H1 (cell line): ENCODE measurements around the gene HRNR. TPM values are rescaled to one million over a fixed set of nuclear protein-coding genes. Genes with fewer than 3 reads are reported as not detected.

Experiments
- CTCF ChIA-PET: fragments of 300-600 bp; sonication (Branson Sonifier 250); formaldehyde crosslinking; loops from one replicate; lab custom pipeline; 2021; ENCODE audit not compliant: partially characterized antibody; lab: Charles Lee
- POLR2A ChIA-PET: fragments of 300-600 bp; sonication (Branson Sonifier 250); formaldehyde crosslinking; loops from one replicate; lab custom pipeline; 2021; ENCODE audit warnings: inconsistent platforms; ENCODE audit not compliant: partially characterized antibody; lab: Charles Lee
- DNase-seq, 2 experiments: peaks; one replicate each; pipeline versions ENCODE4 v3.0.0 to v3.0.0-alpha.2; 2010 to 2022; ENCODE audit warnings: low spot score in 2 of 2, low read depth in 1 of 2, mixed read lengths in 1 of 2
- FAIRE-seq: peaks from 2 replicates; lab custom pipeline; 2011; peaks lifted over from hg19 to GRCh38; lab: Jason Lieb, UNC
- H2AFZ ChIP-seq: 2 replicates; pipeline ENCODE4 v1.8.1; 2012; ENCODE audit warnings: low read length, inconsistent platforms
- H2AK5ac ChIP-seq: 2 replicates; pipeline ENCODE4 v1.6.1; 2013; ENCODE audit warnings: low read depth, low read length
- H2BK120ac ChIP-seq: replicated peaks from 2 replicates; pipeline ENCODE3; 2013; ENCODE audit warnings: low read depth, low read length, inconsistent platforms
- H2BK12ac ChIP-seq: 2 replicates; pipeline ENCODE4 v1.6.1; 2013; ENCODE audit warnings: low read depth, low read length
- H2BK15ac ChIP-seq: 2 replicates; pipeline ENCODE4 v1.6.1; 2013; ENCODE audit warnings: low read length
- H2BK20ac ChIP-seq: 2 replicates; pipeline ENCODE4 v1.6.1; 2013; ENCODE audit warnings: low read length
- H2BK5ac ChIP-seq: 2 replicates; pipeline ENCODE4 v1.6.1; 2013; ENCODE audit warnings: low read depth, low read length
- H3K14ac ChIP-seq: 2 replicates; pipeline ENCODE4 v1.6.1; 2013; ENCODE audit warnings: inconsistent platforms; ENCODE audit not compliant: insufficient read length
- H3K18ac ChIP-seq: 2 replicates; pipeline ENCODE4 v1.6.1; 2013; ENCODE audit warnings: low read length; ENCODE audit errors: extremely low read depth
- H3K23ac ChIP-seq: 2 replicates; pipeline ENCODE4 v1.6.1; 2013; ENCODE audit warnings: inconsistent platforms; ENCODE audit not compliant: insufficient read length
- H3K23me2 ChIP-seq: 2 replicates; pipeline ENCODE4 v1.6.1; 2013; ENCODE audit warnings: low read depth, low read length
- H3K27ac ChIP-seq: 2 replicates; pipeline ENCODE4 v1.6.1; 2011; ENCODE audit warnings: low read depth, low read length, inconsistent platforms
- H3K27me3 ChIP-seq, 4 experiments: replicated peaks in 1 of 4; 1 replicate in 1 of 4; 2 replicates in 3 of 4; pipeline versions ENCODE4 v1.6.1 to v1.8.1; 2011 to 2013; ENCODE audit warnings: low read length in 3 of 4, mild to moderate bottlenecking in 3 of 4, inconsistent platforms in 2 of 4, mixed read lengths in 2 of 4, moderate library complexity in 1 of 4; ENCODE audit not compliant: control insufficient read depth in 3 of 4, insufficient read depth in 3 of 4; ENCODE audit errors: extremely low read depth in 1 of 4
- H3K36me3 ChIP-seq, 4 experiments: 2 replicates each; pipeline versions ENCODE4 v1.6.1 to v1.8.1; 2011 to 2013; ENCODE audit warnings: mild to moderate bottlenecking in 4 of 4, low read length in 3 of 4, moderate library complexity in 2 of 4, control low read depth in 1 of 4, inconsistent platforms in 1 of 4; ENCODE audit not compliant: insufficient read depth in 4 of 4, control insufficient read depth in 2 of 4
- H3K4ac ChIP-seq: replicated peaks from 2 replicates; pipeline ENCODE3; 2013; ENCODE audit warnings: low read length, low read depth, mixed read lengths, inconsistent platforms; ENCODE audit not compliant: insufficient read length
- H3K4me1 ChIP-seq, 4 experiments: replicated peaks in 1 of 4; 1 replicate in 1 of 4; 2 replicates in 3 of 4; pipeline versions ENCODE4 v1.6.1 to v1.8.1; 2011 to 2013; ENCODE audit warnings: low read length in 3 of 4, inconsistent platforms in 2 of 4, mixed read lengths in 1 of 4; ENCODE audit not compliant: insufficient read depth in 4 of 4, control insufficient read depth in 3 of 4
- H3K4me2 ChIP-seq, 2 experiments: 2 replicates each; pipeline versions ENCODE4 v1.6.1 to v1.8.1; 2011 to 2013; ENCODE audit warnings: low read depth in 2 of 2, low read length in 2 of 2, control low read depth in 1 of 2, inconsistent platforms in 1 of 2, mild to moderate bottlenecking in 1 of 2; ENCODE audit not compliant: insufficient read depth in 1 of 2
- H3K4me3 ChIP-seq, 4 experiments: fragments of 200-600, 300-600 bp in 1 of 4; sonication (generic), shearing (Covaris generic), sonication (Bioruptor Twin) in 1 of 4; 2 replicates each; pipeline versions ENCODE4 v1.5.1 to v1.8.1; 2011 to 2016; ENCODE audit warnings: low read length in 4 of 4, low read depth in 3 of 4, control low read depth in 2 of 4, inconsistent platforms in 2 of 4, mild to moderate bottlenecking in 2 of 4, mixed read lengths in 1 of 4, moderate library complexity in 1 of 4; ENCODE audit not compliant: insufficient read depth in 2 of 4; ENCODE audit errors: extremely low read depth in 1 of 4
- H3K56ac ChIP-seq: replicated peaks from 2 replicates; pipeline ENCODE3; 2013; ENCODE audit warnings: low read depth, mild to moderate bottlenecking, mixed read lengths, low read length, inconsistent platforms; ENCODE audit not compliant: insufficient read length
- H3K79me1 ChIP-seq: 2 replicates; pipeline ENCODE4 v1.6.1; 2013; ENCODE audit warnings: low read depth, low read length, control low read depth
- H3K79me2 ChIP-seq, 2 experiments: 2 replicates each; pipeline versions ENCODE4 v1.6.1 to v1.8.1; 2012 to 2013; ENCODE audit warnings: low read length in 2 of 2, mild to moderate bottlenecking in 2 of 2, inconsistent platforms in 1 of 2; ENCODE audit not compliant: insufficient read depth in 2 of 2, control insufficient read depth in 1 of 2
- H3K9ac ChIP-seq, 4 experiments: replicated peaks in 1 of 4; 1 replicate in 1 of 4; 2 replicates in 3 of 4; pipeline versions ENCODE4 v1.6.1 to v1.8.1; 2011 to 2013; ENCODE audit warnings: low read depth in 3 of 4, low read length in 3 of 4, control low read depth in 2 of 4, mild to moderate bottlenecking in 2 of 4, moderate library complexity in 2 of 4, inconsistent platforms in 1 of 4; ENCODE audit errors: extremely low read depth in 1 of 4
- H3K9me3 ChIP-seq, 2 experiments: 2 replicates each; pipeline versions ENCODE4 v1.6.1 to v1.8.1; 2012 to 2013; ENCODE audit warnings: mild to moderate bottlenecking in 2 of 2, moderate library complexity in 2 of 2, control low read depth in 1 of 2, inconsistent platforms in 1 of 2, low read depth in 1 of 2, low read length in 1 of 2, mixed read lengths in 1 of 2; ENCODE audit not compliant: insufficient read depth in 2 of 2
- H4K20me1 ChIP-seq, 2 experiments: replicated peaks in 1 of 2; 2 replicates each; pipeline versions ENCODE3 to v1.8.1; 2011 to 2013; ENCODE audit warnings: inconsistent platforms in 2 of 2, low read length in 2 of 2, mild to moderate bottlenecking in 1 of 2; ENCODE audit not compliant: insufficient read depth in 2 of 2, control insufficient read depth in 1 of 2
- H4K5ac ChIP-seq: 2 replicates; pipeline ENCODE4 v1.6.1; 2013; ENCODE audit warnings: low read length, low read depth, mixed read lengths, inconsistent platforms; ENCODE audit not compliant: insufficient read length
- H4K8ac ChIP-seq: 2 replicates; pipeline ENCODE4 v1.8.0; 2013; ENCODE audit warnings: mild to moderate bottlenecking, moderate library complexity, low read length, inconsistent platforms; ENCODE audit not compliant: insufficient read depth; ENCODE audit errors: extremely low read depth
- H4K91ac ChIP-seq: replicated peaks from 2 replicates; pipeline ENCODE3; 2013; ENCODE audit warnings: low read length, mixed read lengths, inconsistent platforms; ENCODE audit not compliant: insufficient read length
- ATF2 ChIP-seq: IDR thresholded peaks from 2 replicates; pipeline ENCODE4 v1.6.1; 2012; ENCODE audit warnings: low read length, inconsistent platforms
- GABPA ChIP-seq: IDR thresholded peaks from 2 replicates; pipeline ENCODE4 v1.6.1; 2011; ENCODE audit warnings: mild to moderate bottlenecking, low read length, moderate library complexity, borderline replicate concordance; ENCODE audit not compliant: insufficient read depth
- RXRA ChIP-seq: IDR thresholded peaks from 2 replicates; pipeline ENCODE4 v1.6.1; 2011; ENCODE audit warnings: low read depth, mild to moderate bottlenecking, low read length, moderate library complexity; ENCODE audit not compliant: insufficient read depth
- SIN3A ChIP-seq, 2 experiments: IDR thresholded peaks in 1 of 2; conservative IDR thresholded peaks in 1 of 2; 2 replicates each; pipeline ENCODE4 v1.6.1; 2011 to 2012; ENCODE audit warnings: low read length in 2 of 2, improper control_type of control experiment in 1 of 2, low read depth in 1 of 2, mild to moderate bottlenecking in 1 of 2
- SP4 ChIP-seq: IDR thresholded peaks from 2 replicates; pipeline ENCODE4 v1.6.1; 2012; ENCODE audit warnings: low read length, inconsistent platforms
- TBP ChIP-seq: IDR thresholded peaks from 2 replicates; pipeline ENCODE4 v1.6.1; 2011; ENCODE audit warnings: low read depth, low read length, improper control_type of control experiment
- WGBS, 2 experiments: shearing (Covaris generic) in 1 of 2; methylation state at CpG; one replicate each; pipeline versions ENCODE4 v1.1.6 to v1.1.7; 2013 to 2015; ENCODE audit warnings: low lambda C conversion rate in 2 of 2, mixed read lengths in 2 of 2, inconsistent platforms in 1 of 2, low coverage in 1 of 2, missing lambda C conversion rate in 1 of 2; ENCODE audit not compliant: insufficient replicate concordance in 2 of 2, insufficient coverage in 1 of 2, insufficient read length in 1 of 2; ENCODE audit errors: extremely low coverage in 1 of 2, missing lambda C conversion rate in 1 of 2; 5-methylcytosine and 5-hydroxymethylcytosine counted together
- polyA plus RNA-seq, 7 experiments: library from polyadenylated mRNA; depleted of rRNA in 3 of 7; stranded (reverse) in 5 of 7; unstranded in 2 of 7; fragments of >200 nt in 5 of 7; fragments of 200-250 nt in 2 of 7; gene quantifications; 1 replicate in 5 of 7; 2 replicates in 1 of 7; 4 replicates in 1 of 7; pipeline versions ENCODE4 v1.2.1 to v1.2.3, GENCODE V29; 2011 to 2013; ENCODE audit warnings: missing spikeins in 2 of 7, mixed read lengths in 2 of 7
- total RNA-seq: library from RNA; stranded (reverse); fragmentation: NEBNext Ultra II Directional; extraction: Animal tissue kit (Norgen Biotek cat#: 25700); gene quantifications from 2 replicates; pipeline ENCODE4 v1.2.1, GENCODE V29; 2021
- TF ChIP-seq, protein P1 (sequence below), 3 experiments: IDR thresholded peaks; 1 replicate in 2 of 3; 2 replicates in 1 of 3; pipeline versions ENCODE4 v1.5.1 to v1.6.1; 2011; ENCODE audit warnings: low read length in 3 of 3, mild to moderate bottlenecking in 3 of 3, inconsistent platforms in 2 of 3, low read depth in 1 of 3, moderate library complexity in 1 of 3; ENCODE audit not compliant: insufficient read depth in 1 of 3; ENCODE audit errors: control extremely low read depth in 1 of 3

Gene HRNR
- total and polyA plus RNA-seq, 2 of the 8 experiments (the other 6 are each of a cell fraction or from before 2014, with no cell fraction given) = not detected

- no peak overlapping the region for H3K27ac ChIP-seq
- H3K18ac ChIP-seq = no peak overlapping the region
- H3K14ac ChIP-seq = no peak overlapping the region
- POLR2A ChIA-PET = no interaction called here
- H2BK20ac ChIP-seq = no peak overlapping the region
- peaks cover 63 to 97% of the 10 kb centered on the region in 2 experiments for H3K9me3 ChIP-seq
- H3K4me2 ChIP-seq = no peak overlapping the region
- no peak overlapping the region for H2AK5ac ChIP-seq
- no peak overlapping the region for H3K56ac ChIP-seq
- FAIRE-seq (no peak), DNase-seq (no peak)
- no peak overlapping the region for H4K91ac ChIP-seq
- CTCF ChIA-PET = interaction anchor here (1.2 kb wide), 1 partner anchor 9 kb away, joined by 3 read pairs; no protein-coding TSS in a partner anchor
- H2BK12ac ChIP-seq = no peak overlapping the region
- H4K5ac ChIP-seq = no peak overlapping the region
- H2AFZ ChIP-seq = no peak overlapping the region
- no peak overlapping the region for H2BK15ac ChIP-seq
- no peak overlapping the region for H3K4me3 ChIP-seq
- no peak overlapping the region for H2BK120ac ChIP-seq
- H3K9ac ChIP-seq = no peak overlapping the region
- WGBS, 2 experiments = 76% methylated on average over 5 of the region's 5 CpGs; no CpG with 5 or more reads in 1 of the 2 experiments
- H3K4ac ChIP-seq = no peak overlapping the region
- TF ChIP-seq SP4 = no peak
- TF ChIP-seq ATF2 = no peak
- TF ChIP-seq TBP = no peak
- TF ChIP-seq, protein P1, sequence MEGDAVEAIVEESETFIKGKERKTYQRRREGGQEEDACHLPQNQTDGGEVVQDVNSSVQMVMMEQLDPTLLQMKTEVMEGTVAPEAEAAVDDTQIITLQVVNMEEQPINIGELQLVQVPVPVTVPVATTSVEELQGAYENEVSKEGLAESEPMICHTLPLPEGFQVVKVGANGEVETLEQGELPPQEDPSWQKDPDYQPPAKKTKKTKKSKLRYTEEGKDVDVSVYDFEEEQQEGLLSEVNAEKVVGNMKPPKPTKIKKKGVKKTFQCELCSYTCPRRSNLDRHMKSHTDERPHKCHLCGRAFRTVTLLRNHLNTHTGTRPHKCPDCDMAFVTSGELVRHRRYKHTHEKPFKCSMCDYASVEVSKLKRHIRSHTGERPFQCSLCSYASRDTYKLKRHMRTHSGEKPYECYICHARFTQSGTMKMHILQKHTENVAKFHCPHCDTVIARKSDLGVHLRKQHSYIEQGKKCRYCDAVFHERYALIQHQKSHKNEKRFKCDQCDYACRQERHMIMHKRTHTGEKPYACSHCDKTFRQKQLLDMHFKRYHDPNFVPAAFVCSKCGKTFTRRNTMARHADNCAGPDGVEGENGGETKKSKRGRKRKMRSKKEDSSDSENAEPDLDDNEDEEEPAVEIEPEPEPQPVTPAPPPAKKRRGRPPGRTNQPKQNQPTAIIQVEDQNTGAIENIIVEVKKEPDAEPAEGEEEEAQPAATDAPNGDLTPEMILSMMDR (IDR thresholded peaks at IDR 0.05; ENCODE audit: control extremely low read depth in 1 of 3, insufficient read depth in 1 of 3, low read depth in 1 of 3, low read length in 3 of 3) = no peak
- TF ChIP-seq RXRA = no peak
- TF ChIP-seq SIN3A (conservative IDR thresholded peaks at IDR 0.05 in 1 of 2, IDR thresholded peaks at IDR 0.05 in 1 of 2; ENCODE audit: low read depth in 1 of 2, low read length in 2 of 2) = no peak
- TF ChIP-seq GABPA = no peak
- no peaks in the 10 kb centered on the region for H3K36me3 ChIP-seq
- no peak overlapping the region for H3K23ac ChIP-seq
- no peak overlapping the region for H4K8ac ChIP-seq
- no peaks in the 10 kb centered on the region for H3K23me2 ChIP-seq
- H3K79me1 ChIP-seq = no peaks in the 10 kb centered on the region
- no peaks in the 10 kb centered on the region for H4K20me1 ChIP-seq
- no peak overlapping the region for H2BK5ac ChIP-seq
- H3K27me3 ChIP-seq = no peaks in the 10 kb centered on the region
- no peaks in the 10 kb centered on the region for H3K4me1 ChIP-seq
- no peaks in the 10 kb centered on the region for H3K79me2 ChIP-seq
Observed at GRCh38 chr1:152170287-152170905, 53.6 kb downstream of the HRNR start.
